ENCODE results near the gene NDFIP1. TPM values are rescaled to one million over a fixed set of nuclear protein-coding genes. Genes with fewer than 3 reads are reported as not detected.

The NDFIP1 gene
- total RNA-seq, 1 experiment from 2014 or later: 26.6 TPM

DNA sequence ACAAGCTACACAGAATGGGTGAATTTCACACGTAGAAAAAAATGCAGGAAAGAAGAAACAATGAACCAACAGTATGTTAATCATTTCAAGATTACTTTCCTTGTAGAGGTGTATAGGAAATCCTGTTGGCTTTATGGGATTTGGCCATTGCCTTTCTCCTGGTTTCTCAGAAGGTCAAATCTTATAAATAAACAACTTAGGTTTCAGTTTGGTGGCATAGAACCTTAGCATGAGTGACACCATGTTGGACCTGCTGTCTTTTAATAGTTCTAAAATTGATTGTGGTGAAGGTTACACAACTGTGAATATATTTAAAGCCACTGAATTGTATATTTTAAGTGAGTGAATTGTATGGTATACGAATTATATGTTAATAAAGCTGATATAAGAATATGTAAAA lies 16.7 kb upstream of the NDFIP1 start:
- H3K79me2 ChIP-seq (ENCODE audit: insufficient read depth, low read length): no peaks in the 10 kb centered on the region
- H3K18ac ChIP-seq (ENCODE audit: insufficient read length, low read depth, low read length): no peak overlapping the region
- H3K4ac ChIP-seq (ENCODE audit: low read depth, low read length): no peak overlapping the region
- H3K27ac ChIP-seq (ENCODE audit: insufficient read length, low read depth, low read length): no peak overlapping the region
- DNase-seq: no peak
- H3K9me3 Mint-ChIP-seq: no peaks in the 10 kb centered on the region
- H3K4me1 Mint-ChIP-seq: peaks cover 6% of the 10 kb centered on the region in 2 experiments; a peak in 3 of 4 replicates
- H2BK12ac ChIP-seq (ENCODE audit: insufficient read length, low read depth, low read length): no peak overlapping the region
- H3K56ac ChIP-seq (ENCODE audit: insufficient read length, low read depth, low read length): no peak overlapping the region
- no peak overlapping the region for H4K91ac ChIP-seq (ENCODE audit: insufficient read length, low read depth, low read length)
- no peak overlapping the region for H2BK120ac ChIP-seq (ENCODE audit: low read depth, low read length, poor library complexity, severe bottlenecking)
- H4K20me1 ChIP-seq (ENCODE audit: control insufficient read depth, insufficient read depth, insufficient read length): no peaks in the 10 kb centered on the region
- H2BK15ac ChIP-seq (ENCODE audit: low read depth, low read length): no peak overlapping the region
- no peak for TF ChIP-seq CTCF (conservative IDR thresholded peaks at IDR 0.05)
- H3K4me1 ChIP-seq (ENCODE audit: insufficient read depth, low read length): no peaks in the 10 kb centered on the region; the same call in 1 of the 2 replicates
- H3K9me3 ChIP-seq (ENCODE audit: control insufficient read depth, low read depth, low read length): no peaks in the 10 kb centered on the region
- no peak overlapping the region for H4K8ac ChIP-seq (replicated peaks; ENCODE audit: insufficient read length, low read depth, low read length)
- H3K79me1 ChIP-seq (ENCODE audit: insufficient read depth, low read depth, low read length, poor library complexity, severe bottlenecking): no peaks in the 10 kb centered on the region
- H3T11ph ChIP-seq (ENCODE audit: low read length): no peak overlapping the region
- no peak overlapping the region for H3K14ac ChIP-seq (ENCODE audit: insufficient read depth, low read length)
- no peaks in the 10 kb centered on the region for H3K36me3 Mint-ChIP-seq (ENCODE audit: insufficient read depth in 1 of 3, low read depth in 3 of 3)
- H3K23ac ChIP-seq (ENCODE audit: insufficient read length, low read depth, low read length): no peak overlapping the region
- no peak overlapping the region for H3K27ac Mint-ChIP-seq
- H3K23me2 ChIP-seq (ENCODE audit: insufficient read length, low read depth, low read length, poor library complexity, severe bottlenecking): no peaks in the 10 kb centered on the region
- H2BK20ac ChIP-seq (ENCODE audit: low read depth, low read length, poor library complexity, severe bottlenecking): no peak overlapping the region
- no peak overlapping the region for H2AFZ ChIP-seq (ENCODE audit: low read length)
- H3K27me3 Mint-ChIP-seq (ENCODE audit: low read depth): peaks cover 10% of the 10 kb centered on the region
- no CpG with 5 or more reads among the region's 2 CpGs for WGBS (ENCODE audit: extremely low coverage, insufficient read length, low lambda C conversion rate)
- H3K27me3 ChIP-seq (ENCODE audit: insufficient read depth, low read length): no peaks in the 10 kb centered on the region
- H4K5ac ChIP-seq (ENCODE audit: insufficient read length, low read depth, low read length): no peak overlapping the region
- H2AK5ac ChIP-seq (ENCODE audit: insufficient read length, low read length): no peak overlapping the region
- no peak overlapping the region for H2BK5ac ChIP-seq (ENCODE audit: insufficient read length, low read length)
- no peak overlapping the region for H3K9ac ChIP-seq (ENCODE audit: extremely low read depth, insufficient read length, low read length)
- H3K4me3 Mint-ChIP-seq: no peak overlapping the region
- no peak overlapping the region for H3K4me2 ChIP-seq (ENCODE audit: insufficient read depth, insufficient read length, low read length)

Data from H9 (cell line).